ENCODE data around the gene ABCG8. TPM values are rescaled to one million over a fixed set of nuclear protein-coding genes. Genes with fewer than 3 reads are reported as not detected.

ABCG8 gene
- total and polyA plus RNA-seq, 11 donors = 0.07 TPM; not detected in 10

DNA sequence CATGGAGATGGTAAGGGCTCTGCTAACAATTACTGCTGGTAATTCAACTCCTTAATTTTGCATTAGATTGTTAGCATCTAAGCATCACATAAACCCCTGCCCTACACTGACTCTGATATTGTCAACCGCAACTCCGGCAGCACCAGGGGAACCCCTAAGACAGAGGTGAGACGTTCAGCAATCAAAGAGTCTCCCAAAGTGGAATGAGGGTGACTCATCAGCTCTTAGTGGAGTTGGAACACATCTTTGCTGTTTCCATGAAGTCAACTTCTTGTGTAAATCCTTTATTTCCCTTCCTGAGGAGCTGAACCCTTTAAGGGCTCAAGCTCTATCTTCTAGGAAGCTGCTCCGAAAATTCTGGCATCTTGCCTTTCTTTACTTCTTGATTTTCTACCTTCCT lies 52.1 kb downstream of the ABCG8 start:
- WGBS, 4 donors = 79 to 90% (median 86%) methylated on average over 4 of the region's 4 CpGs
- ATAC-seq = no peak
- H3K27ac ChIP-seq = no peak overlapping the region
- TF ChIP-seq POLR2A (IDR thresholded peaks at IDR 0.05) = no peak
- TF ChIP-seq, protein P1, sequence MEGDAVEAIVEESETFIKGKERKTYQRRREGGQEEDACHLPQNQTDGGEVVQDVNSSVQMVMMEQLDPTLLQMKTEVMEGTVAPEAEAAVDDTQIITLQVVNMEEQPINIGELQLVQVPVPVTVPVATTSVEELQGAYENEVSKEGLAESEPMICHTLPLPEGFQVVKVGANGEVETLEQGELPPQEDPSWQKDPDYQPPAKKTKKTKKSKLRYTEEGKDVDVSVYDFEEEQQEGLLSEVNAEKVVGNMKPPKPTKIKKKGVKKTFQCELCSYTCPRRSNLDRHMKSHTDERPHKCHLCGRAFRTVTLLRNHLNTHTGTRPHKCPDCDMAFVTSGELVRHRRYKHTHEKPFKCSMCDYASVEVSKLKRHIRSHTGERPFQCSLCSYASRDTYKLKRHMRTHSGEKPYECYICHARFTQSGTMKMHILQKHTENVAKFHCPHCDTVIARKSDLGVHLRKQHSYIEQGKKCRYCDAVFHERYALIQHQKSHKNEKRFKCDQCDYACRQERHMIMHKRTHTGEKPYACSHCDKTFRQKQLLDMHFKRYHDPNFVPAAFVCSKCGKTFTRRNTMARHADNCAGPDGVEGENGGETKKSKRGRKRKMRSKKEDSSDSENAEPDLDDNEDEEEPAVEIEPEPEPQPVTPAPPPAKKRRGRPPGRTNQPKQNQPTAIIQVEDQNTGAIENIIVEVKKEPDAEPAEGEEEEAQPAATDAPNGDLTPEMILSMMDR (IDR thresholded peaks at IDR 0.05) = no peak
- H3K27me3 ChIP-seq = no peaks in the 10 kb centered on the region
- H3K4me1 ChIP-seq = no peaks in the 10 kb centered on the region
- no peak overlapping the region for H3K4me3 ChIP-seq
- intact Hi-C loops (cut with DNase I) = no loop called here
- DNase-seq = no peak
- H3K9me3 ChIP-seq = no peaks in the 10 kb centered on the region
- H3K36me3 ChIP-seq = peaks cover 0 to 100% (median 95%) of the 10 kb centered on the region in 9 donors

DNA sequence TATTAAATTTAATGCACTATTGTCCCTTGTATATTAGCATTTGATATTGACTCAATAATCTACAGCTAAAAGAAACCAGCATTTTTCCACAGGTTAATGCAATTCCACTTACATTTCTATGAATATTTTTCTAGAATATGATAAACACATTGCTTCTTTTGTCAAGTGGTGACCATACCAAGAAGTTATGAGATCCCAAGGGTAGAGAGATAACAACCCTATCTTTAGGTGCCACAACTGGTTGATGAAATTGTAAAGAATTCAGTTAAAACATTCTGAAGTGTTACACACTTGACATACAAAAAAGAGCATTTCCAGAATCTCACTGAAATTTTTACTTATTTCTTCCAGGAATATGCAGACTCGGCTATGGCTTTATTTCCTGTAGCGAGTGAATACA lies 56.0 kb downstream of the ABCG8 start:
- Histone ChIP-seq H3K27me3 (no peaks in the 10 kb centered on the region), H3K4me3 (no peak overlapping the region), H3K27ac (no peak overlapping the region), H3K9me3 (no peaks in the 10 kb centered on the region), H3K36me3 (peaks cover 0 to 100% (median 95%) of the 10 kb centered on the region in 9 donors), H3K4me1 (no peaks in the 10 kb centered on the region)
- 94 to 98% (median 96%) methylated on average over 2 of the region's 2 CpGs for WGBS, 4 donors
- intact Hi-C loops (cut with DNase I) = no loop called here
- no peak for ATAC-seq
- no peak for TF ChIP-seq POLR2A (IDR thresholded peaks at IDR 0.05)
- TF ChIP-seq, protein P1 (IDR thresholded peaks at IDR 0.05) = no peak
- DNase-seq = no peak

DNA sequence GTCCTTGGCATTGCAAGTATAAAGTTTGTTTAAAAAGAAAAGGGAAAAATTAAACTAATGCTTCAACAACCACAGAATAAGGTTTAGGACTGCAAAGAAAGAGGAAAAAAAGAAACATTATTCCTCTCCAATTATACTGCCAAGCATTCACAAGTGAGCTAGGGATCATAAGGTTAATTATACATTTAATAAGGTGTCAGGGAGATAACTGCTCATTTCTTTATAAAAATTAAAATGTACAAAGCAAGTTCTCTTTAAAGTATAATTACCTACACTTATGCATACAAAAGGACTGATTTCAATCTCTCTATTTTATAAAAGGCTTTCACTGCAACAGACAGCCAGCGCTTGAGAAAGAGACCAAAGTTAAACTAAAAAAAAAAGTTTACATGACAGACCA lies 58.1 kb downstream of the ABCG8 start:
- no peak for DNase-seq
- no peak for ATAC-seq
- no peak overlapping the region for H3K27ac ChIP-seq
- no peaks in the 10 kb centered on the region for H3K4me1 ChIP-seq
- 84 to 97% (median 95%) methylated on average over 1 of the region's 1 CpG for WGBS, 4 donors
- H3K36me3 ChIP-seq = peaks cover 0 to 99% (median 93%) of the 10 kb centered on the region in 9 donors
- no peak overlapping the region for H3K4me3 ChIP-seq
- intact Hi-C loops (cut with DNase I) = no loop called here
- no peaks in the 10 kb centered on the region for H3K27me3 ChIP-seq
- H3K9me3 ChIP-seq = no peaks in the 10 kb centered on the region
- TF ChIP-seq POLR2A (IDR thresholded peaks at IDR 0.05) = no peak
- TF ChIP-seq, protein P1 (IDR thresholded peaks at IDR 0.05) = no peak

DNA sequence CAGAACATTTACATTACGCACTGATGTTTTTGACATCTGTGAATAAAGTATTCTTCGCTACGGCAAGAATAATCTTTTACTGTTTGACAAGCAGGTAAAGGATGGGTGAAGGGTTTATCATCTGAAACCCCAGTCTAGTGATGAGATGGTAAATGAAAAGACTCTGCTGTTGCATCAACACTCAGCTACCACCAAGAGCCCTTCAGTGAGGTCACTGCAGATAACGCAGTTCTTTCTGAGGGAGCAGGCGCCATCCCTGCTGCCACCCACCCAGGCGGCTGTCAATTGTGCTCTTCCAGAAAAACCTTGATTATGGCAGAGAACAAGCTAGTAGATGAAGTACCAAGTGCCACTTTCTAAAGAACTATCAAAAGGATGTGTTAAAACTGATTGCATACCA lies 58.7 kb downstream of the ABCG8 start:
- peaks cover 0 to 99% (median 87%) of the 10 kb centered on the region in 9 donors for H3K36me3 ChIP-seq
- WGBS, 4 donors = 76 to 88% (median 83%) methylated on average over 6 of the region's 6 CpGs
- intact Hi-C loops (cut with DNase I) = no loop called here

More for the DNA sequence above, 58.7 kb downstream of the ABCG8 start:
- no peak for DNase-seq
- Histone ChIP-seq H3K4me3 (no peak overlapping the region), H3K4me1 (no peaks in the 10 kb centered on the region), H3K9me3 (no peaks in the 10 kb centered on the region), H3K27ac (no peak overlapping the region), H3K27me3 (no peaks in the 10 kb centered on the region)
- no peak for ATAC-seq
- no peak for TF ChIP-seq POLR2A (IDR thresholded peaks at IDR 0.05)
- TF ChIP-seq, protein P1 (IDR thresholded peaks at IDR 0.05) = no peak
